Hematopoietic multipotent progenitor cell treated with erythropoietin and hydrocortisone succinate and interleukin-3 and kit ligand, for 6 days (in vitro differentiated cells): ENCODE results near the gene HMGN4.
"Not testable (repeated sequence)": the region's sequence is repeated elsewhere in the genome, so short reads cannot be mapped to it uniquely, and the experiment has no call there.

ENCODE experiments used
- DNase-seq: peaks from one replicate; pipeline ENCODE4 v3.0.0-alpha.2; 2015

Gene HMGN4

DNA sequence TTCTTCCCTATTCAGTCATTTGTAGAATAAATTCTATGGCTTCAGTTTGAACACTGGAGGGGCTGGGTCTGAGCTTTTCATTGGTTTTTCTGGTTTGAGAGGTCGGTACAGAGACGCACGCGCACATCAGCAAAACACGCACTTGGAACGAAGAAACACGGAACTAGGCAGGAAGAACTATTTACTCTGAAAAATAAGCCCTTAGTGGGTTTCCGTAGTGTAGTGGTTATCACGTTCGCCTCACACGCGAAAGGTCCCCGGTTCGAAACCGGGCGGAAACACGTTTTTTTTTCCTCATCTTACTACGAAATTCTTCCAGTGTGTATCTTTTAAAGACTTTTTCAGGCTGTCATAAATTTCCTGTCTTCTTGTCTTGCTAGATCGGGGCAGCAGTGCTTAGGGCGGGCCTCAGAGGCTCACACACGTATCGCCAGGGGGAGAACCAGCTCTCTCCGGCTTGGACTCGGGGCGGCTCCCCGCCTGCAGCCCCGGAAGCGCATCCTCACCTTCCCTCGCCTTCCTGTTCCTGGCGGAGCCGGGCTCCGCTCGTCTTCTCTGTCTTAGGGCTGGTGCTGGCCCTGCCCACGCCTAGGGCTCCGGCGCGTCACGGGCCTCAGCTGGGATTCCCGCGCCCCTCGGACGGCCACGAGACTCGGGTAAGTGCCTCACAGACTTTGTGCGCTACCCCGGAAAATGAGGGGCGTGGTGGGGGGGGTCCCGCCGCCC, at the start of gene HMGN4:
HMGN4 (plus strand) TSS at position 521 of the 726 bp plus-strand sequence. CDS start 6,841 bp downstream, outside the sequence.
- peak; percentile 91 for DNase-seq

DNA sequence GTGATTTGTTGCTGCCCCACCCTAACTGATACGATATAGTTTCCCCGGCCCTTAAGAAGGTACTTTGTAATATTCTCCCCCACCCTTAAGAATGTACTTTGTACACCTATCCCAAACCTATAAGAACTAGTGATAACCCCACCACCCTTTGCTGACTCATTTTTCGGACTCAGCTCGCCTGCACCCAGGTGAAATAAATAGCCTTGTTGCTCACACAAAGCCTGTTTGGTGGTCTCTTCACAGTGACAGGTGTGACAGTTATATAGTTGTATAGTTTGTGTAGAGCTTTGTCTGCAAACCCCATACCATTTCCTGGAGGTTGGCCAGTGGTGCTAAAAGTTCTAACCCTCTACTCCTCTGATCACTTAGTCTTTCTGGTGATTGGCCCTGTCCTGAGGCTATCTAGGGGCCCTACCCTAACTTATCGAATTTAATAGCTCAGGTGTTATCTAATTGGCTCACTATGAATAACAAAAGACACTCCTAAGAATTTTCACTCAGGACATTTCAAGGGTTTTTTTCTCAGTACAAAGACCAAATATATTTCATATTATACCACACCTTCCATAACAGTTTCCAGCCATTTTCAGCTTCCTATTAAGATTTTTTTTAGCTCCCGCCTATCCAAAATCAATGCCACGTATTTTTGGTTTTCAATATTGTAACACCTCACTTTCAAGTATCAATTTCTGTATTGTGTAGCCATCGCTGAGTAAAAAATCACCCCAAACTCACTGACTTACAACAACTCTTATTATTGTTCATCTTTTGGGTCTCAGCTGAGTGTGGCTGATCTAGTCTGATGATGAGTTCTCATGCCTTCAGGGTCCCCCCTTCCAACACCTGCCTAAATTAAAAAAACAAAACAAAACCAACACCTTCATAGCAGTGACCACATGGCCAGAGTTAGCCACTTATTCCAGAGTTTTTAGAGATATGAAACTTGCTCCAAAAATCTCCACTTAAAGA, 47.9 kb upstream of the HMGN4 start:
- DNase-seq: no peak

DNA sequence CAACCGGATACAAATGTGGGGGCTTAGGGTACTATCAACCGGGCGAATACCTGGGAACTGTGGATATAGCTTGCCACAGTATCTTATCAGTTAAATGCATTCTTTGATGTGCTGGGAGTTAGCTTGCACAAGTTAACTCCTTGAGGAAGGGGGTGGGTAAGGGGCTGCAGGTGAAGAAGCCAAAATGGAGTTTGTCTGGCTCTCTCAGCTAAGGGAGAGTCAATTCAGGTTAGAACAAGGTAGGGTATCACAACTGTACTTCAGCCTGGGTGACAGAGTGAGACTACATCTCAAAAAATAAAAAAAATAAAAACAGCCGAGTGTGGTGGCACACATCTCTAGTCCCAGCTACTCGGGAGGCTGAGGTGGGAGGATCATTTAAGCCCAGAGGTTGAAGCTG, 46.6 kb upstream of the HMGN4 start:
- DNase-seq: no peak

DNA sequence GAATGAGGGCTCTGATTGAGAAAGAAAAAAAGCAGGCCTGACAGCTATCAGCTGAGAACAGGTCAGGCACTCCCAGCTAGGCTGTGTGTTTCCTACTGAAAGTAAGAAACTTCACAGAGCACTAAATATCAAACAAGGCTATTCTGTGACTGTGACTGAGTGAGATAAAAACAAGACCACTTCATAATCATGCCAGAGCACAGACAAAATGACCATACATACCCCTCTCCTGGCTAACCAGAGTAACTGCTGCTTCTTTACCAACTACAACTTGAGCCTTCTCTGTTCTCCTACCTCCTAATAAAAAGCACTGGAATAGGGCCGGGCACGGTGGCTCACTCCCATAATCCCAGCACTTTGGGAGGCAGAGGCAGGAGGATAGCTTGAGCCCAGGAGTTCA, 44.9 kb upstream of the HMGN4 start:
- peak; percentile 87 for DNase-seq

DNA sequence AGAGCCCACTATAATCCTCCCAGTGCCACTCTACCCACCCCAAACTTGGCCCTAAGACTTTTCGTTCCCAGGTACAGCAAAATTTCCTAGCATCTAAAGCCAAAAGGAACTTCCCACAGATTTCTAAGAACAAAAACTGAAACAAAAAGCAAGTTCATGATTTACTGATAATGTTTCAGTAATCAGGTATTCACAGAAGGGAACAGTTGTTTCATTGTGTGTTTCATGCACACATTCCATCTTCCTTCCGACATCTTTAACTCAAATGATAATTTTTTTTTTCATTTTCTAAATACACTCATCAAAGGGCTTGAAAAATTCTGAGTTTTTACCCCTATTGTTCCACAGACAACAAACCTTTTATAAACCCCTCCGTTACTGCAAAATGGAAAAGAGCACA, 44.0 kb upstream of the HMGN4 start:
- no peak for DNase-seq

DNA sequence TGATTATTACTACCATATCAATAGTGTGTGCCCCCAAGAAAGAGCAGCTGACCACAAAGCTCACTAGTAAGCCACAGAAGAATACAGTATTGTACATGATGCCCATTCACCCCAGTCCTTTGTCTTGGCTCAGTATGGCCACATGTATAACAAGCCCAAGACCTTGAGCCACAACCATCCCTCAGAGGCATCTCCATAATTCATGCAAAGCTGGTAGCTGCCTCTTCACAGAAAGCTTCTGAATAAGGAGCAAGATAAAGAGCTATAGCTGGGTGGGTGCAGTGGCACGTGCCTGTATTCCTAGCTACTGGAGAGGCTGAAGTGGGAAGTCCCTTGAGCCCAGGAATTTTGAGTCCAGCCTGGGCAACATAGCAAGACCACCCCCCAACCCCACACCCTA, 42.9 kb upstream of the HMGN4 start:
- no peak for DNase-seq

DNA sequence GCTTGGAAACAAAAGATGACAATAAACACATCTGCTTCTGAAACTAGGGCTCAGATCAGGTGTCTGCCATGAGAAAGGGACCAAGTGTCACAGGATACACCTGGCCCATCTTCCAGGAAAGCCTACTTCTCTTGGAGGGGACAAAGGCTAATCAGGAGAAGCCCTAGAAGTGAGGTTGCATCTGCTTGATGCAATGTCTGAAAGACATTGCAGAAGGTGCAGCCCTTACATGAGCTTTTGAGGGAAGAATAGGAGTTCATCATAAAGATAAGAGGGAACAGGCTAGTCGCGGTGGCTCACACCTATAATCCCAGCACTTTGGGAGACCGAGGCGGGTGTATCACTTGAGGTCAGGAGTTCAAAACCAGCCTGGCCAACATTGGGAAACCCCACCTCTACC, 40.6 kb upstream of the HMGN4 start:
- no peak for DNase-seq

DNA sequence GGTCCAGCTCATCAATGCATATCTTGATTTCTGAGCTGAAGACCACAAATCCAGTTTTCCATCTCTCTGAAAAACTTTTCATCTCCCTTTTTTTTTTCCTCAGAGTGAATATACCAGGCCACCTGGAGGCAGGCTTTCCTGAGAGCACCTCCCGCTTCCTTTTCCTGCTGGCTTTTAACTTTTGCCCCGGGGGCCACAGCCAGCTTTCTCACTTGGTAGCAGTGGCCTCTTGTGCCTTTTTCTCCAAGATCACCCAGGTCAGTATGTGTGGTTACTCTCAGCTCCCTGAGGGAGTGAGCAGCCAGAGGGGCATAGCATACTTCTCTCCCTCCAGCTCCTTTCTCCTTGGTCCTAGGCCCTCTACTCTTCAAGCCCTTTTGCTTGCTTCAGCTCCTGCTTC, 38.1 kb upstream of the HMGN4 start, which contains the start of gene BTN1A1:
BTN1A1 (plus strand) TSS at position 202 of the 400 bp plus-strand sequence. CDS start 984 bp downstream, outside the sequence.
- no peak for DNase-seq

DNA sequence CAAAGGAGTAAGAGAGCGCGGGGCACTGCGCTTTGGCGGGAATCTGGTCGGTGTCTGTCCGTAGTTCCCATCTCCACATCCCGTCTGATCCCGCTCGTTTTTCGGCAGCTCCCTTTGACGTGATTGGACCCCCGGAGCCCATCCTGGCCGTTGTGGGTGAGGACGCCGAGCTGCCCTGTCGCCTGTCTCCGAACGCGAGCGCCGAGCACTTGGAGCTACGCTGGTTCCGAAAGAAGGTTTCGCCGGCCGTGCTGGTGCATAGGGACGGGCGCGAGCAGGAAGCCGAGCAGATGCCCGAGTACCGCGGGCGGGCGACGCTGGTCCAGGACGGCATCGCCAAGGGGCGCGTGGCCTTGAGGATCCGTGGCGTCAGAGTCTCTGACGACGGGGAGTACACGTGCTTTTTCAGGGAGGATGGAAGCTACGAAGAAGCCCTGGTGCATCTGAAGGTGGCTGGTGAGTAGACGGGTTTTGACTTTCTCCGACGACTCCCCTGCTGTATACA, 36.6 kb upstream of the HMGN4 start:
- peak; percentile 44 for DNase-seq

DNA sequence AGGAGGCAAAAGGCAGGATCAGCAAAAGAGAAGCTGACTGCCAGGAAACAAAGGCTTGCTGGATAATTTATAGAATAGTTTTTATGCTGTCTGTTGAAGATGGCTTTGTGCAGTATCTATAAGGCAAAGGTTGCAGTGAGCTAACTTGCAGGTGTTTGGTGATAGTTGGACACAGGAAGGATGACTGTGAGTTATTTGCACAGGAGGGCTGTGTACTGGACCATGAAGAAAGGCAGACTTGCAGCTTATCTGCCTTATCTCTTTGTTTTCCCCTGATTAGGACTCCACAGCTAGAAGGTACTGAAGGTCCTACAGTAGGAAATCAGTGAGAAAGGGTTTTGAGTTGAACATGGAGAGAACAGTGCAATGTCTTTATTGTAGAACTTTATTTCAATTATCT, 36.0 kb upstream of the HMGN4 start:
- no peak for DNase-seq

DNA sequence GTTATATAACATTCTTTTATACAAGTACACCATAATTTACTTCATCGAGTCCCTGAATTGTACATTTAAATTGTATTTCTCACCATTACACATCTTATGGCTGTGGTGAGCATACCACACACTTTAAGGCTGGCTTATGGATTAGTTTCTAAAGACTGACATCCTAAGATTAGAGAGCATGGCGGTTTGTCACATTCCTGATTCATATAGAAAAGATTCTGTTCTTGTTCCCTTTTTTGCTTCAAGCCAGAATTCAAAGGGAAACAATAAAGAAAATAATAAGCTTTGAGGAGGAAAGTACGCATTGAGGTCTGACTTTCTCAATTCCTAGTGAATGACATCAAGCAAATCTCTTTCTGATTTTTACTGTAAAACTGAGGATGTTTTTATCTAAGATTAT, 35.5 kb upstream of the HMGN4 start:
- no peak for DNase-seq

DNA sequence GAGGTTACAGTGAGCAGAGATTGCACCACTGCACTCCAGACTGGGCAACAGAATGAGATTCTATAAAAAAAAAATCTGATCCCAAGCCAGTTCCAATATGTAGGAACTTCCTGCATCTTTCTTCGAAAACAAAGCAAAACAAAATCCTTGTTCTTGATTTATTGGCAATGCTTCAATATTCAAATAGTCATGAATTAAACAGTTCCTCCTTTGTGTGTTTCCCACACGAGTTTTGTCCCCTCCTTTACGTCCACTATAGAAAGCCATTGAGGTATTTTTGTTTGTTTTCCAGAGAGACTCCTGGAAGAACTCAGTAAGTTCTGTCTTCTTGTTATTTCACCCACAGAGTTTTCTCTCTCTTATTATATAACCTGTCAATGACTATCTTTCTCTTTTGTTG, 30.5 kb upstream of the HMGN4 start:
- no peak for DNase-seq

DNA sequence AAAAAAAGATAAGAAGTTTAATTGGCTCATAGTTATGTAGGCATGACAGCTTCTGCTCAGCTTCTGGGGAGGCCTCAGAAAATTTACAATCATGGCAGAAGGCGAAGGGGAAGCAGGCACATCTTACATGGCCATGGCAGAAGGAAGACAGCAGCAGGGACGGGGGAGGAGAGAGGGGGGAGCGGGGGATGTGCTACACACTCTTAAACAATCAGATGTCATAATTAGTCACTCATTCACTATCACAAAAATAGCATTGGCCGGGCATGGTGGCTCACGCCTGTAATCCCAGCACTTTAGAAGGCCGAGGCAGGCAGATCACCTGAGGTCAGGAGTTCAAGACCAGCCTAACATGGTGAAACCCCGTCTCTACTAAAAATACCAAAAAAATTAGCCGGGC, 27.1 kb upstream of the HMGN4 start:
- not testable (repeated sequence) for DNase-seq

DNA sequence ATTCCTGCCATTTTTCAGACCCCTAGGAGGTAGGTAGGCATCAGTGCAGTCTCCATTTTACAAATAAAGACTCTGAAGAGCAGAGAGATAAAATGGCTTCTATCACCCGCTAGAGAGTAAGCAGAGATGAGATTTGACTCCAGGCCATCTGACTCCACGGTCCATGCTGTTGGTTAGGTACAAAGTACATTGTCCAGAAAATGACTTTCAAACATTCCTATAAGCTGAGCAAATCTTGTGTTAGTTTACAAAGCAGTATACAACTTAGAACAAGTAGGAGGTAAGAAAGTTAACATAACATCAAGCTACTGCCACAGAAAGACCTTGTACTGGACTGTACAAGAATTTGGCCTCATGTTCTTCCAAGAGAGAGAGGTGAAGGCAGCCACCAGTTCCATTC, 23.2 kb upstream of the HMGN4 start:
- DNase-seq: no peak

DNA sequence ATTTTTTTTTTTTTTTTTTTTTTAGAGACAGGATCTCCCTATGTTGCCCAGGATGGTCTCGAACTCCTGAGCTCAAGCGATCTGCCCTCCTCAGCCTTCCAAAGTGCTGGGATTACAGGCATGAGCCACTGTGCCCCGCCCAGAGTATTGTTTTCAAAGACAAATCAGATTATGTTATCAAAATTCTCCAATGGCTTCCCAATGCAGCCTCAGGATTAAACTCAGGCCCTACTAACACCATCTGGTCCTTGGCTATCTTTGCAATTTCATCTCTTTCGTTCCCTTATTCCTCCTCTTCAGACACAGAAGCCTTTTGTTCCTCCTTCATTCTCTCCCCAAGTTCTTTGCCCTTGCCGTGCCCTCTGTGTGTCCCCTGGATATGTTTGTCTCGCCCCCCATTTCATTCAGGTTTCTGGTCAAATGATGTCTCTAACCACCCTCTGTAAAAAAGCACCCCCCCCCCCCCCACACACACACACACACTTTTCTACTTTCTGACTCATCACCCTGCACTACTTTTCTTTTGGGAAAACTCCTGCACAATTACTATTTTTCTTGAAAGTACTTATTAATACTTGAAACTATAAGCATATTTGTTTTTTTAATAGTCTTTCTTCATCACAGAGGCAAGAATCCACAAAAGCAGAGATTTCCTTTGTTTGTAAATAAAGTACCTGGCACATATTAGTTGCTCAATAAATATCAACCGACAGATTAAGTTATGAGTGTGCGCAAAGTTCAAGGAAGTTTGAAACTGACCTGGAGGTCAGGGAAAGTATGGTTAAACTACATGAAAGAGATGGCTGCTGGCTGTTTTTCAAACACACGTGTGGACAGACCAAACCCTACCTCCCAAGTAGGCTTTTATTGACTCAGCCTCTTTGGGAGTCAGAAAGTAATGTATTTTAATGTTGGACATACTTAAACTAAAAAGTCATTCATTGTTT, 21.4 kb upstream of the HMGN4 start:
- DNase-seq: no peak

DNA sequence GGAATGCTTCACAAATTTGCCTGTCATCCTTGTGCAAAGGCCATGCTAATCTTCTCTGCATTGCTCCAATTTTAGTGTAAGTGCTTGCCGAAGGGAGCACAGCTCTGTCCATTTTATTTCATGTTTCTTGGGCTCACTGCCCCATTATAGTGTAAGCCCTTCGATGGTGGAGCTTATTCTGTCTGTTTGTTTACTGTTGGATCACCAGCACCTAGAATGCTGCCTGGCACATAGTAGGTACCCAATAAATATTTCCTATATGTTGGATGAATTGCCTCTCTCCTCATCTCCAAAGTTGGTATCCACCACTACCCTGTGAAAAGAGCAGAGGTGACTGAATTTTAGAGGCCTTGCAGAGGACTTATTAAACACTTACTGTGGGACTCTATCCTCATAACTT, 18.8 kb upstream of the HMGN4 start:
- DNase-seq: no peak

DNA sequence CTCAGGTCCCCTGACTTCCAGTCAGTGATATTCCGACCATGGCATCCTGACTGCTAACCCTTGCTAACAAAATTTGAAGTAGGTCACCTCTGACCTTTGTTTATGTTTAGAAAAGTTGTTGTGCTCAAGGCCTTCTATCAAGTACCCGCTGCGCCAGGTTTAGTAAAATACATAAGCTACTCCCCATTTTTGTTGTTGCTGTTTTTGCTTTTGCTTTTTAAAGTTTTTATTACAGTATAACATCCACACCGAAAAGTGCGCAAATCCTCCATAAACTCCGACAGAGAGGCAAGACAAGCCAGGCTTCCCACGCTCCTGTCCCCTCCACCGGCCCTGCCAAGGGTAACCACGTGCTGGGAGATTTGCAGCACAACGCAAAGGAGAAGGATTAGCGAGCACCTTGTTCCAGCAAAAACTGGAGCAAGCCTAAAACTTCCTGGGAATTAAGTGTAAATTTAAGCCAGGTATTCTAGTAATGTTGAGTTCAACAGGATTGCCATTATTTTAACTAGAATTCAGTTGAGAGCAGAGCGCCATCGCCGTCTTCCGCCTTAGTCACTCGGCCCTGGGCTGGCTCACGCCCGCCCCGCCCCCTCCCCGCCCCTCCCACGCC, 17.8 kb upstream of the HMGN4 start:
- DNase-seq: no peak

DNA sequence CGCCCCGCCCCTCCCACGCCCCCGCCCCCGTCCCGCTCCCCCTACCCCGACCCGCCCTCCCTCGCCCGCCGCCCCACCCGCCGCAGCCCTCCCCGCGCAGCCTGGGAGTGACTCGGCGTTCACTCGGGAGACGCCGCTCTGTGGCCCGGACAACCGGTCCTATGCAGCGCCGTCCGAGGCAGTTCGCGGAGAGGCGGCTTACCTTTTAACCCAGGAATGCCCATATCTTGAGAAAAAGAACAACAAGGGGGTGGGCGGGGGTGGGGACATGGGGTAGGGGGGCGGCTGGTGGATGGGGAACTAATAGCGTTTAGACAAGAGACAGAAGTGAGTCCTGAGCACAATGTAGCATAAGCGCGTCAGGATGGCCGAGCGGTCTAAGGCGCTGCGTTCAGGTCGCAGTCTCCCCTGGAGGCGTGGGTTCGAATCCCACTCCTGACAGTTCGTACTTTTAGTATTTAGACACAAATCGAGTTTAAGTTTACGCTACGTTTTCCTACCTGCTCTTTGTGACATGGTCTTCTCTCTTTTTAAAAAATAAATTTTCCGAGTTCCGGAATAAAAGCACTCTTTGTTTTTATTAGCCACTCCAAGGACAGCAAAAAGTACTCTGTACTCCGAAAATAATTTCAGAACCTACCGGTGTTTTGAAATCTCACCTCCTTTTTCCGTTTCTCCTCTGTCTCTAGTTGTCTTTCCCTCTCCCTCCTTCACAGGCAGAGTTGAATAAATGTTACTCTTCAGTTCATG, 17.1 kb upstream of the HMGN4 start:
- peak; percentile 89 for DNase-seq

DNA sequence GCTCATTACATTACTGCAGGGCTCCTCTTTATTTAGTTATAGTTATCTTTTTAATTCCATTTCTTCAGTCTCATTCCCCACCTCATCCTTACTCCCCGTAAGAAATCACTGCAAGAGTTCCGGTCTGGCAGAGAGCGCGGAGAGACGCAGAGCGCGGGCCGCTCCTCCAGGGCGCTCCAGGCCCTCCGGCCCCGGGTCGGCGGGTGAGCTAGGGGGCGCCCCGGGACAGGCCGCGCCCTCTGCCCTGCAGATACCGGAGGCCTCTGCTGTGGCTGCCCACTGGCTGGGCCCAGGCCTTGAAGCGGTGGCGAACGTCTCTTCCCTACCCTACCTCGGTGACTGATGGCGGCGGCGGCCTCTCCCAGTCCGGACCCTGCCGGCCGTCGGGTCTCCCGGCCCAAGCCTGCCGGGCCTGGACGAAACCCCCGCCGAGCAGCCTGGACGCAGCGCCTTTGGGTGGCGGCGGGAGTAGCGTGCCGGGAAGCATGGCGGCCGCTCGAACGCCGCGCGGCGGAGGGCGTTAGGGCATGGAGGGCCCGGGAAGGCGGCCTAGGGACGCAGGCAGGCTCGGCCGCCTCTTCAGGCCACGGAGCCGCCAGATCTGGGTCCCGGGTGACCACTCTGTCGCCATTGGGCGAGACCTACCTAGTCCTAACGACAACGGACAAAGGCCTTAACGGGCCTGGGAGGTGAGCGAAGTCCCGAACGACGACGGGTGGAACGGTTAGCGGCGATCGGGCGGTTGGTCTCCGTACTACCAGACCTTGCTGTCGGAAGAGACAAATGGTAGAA, 16.4 kb upstream of the HMGN4 start:
- peak; percentile 83 for DNase-seq

DNA sequence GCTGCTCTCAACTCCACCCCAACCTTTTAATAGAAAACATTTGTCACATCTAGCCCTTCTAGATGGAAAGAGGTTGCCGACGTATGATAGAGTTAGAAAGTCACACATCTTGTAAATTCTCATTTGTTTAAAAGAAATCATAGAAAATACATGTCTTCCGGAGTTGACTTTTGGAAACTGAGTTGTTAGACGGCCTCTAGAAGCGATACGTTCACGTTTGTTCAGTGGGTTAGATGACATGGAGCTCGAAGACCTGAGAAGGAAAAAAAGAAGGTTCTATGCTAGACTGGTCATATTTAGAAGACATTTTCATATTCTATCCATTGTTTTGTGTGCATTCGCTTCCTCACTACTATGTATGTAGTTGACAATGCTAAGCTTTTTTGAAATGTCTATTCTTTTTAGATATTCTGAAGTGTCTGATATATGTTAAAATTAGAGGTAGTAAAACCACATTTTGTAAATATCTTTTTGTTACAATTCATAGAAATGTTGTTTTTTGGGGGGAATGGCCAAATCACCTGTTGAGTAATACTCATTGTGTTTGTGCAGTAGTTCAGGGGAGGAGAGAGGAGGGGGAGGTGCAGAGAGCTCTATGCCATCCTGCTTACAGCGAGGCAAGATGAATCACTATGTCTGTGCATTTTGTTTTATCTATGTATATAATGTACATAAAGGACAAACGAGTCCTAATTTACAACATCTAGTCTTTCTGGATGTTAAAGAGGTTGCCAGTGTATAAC, 15.5 kb upstream of the HMGN4 start:
- DNase-seq: peak; percentile 62
